Myocyte (in vitro differentiated cells): Measurements from ENCODE around the gene RP2. TPM values are rescaled to one million over a fixed set of nuclear protein-coding genes. Genes with fewer than 3 reads are reported as not detected.

Experiments used
- DNase-seq: peaks from one replicate; pipeline ENCODE4 v3.0.0-alpha.2; 2012; ENCODE audit warnings: low read depth
- total RNA-seq: library from RNA; depleted of rRNA; stranded (reverse); fragments of >200 nt; gene quantifications from 2 replicates; pipeline ENCODE4 v1.2.3, GENCODE V29; 2014

RP2 gene
- total RNA-seq, 1 donor from 2014 or later: 7.2 TPM

GRCh38 chrX:46841346-46841745 lies 4.5 kb downstream of the RP2 start:
- peak; percentile 72 for DNase-seq

DNA sequence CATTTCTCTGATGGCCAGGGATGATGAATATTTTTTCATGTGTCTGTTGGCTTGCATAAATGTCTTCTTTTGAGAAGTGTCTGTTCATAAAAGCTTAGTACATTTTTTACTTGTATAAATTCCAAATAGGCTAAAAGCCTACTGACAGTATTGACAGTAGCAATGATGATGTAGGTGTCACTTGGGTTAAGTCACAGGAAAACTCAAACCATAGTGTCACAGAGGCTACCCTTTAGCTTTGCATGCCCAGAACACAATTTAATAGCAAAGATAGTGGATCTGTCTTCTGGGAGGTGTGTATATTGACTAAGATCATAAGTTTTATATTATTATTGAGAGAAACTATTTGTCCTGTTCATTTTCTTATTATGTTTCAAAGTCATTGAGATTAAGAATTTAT lies 8.1 kb downstream of the RP2 start:
- no peak for DNase-seq

- no peak for DNase-seq
Measured at GRCh38 chrX:46849933-46850332, 13.1 kb downstream of the RP2 start.

GRCh38 chrX:46850771-46851170 lies 13.9 kb downstream of the RP2 start:
- no peak for DNase-seq

- DNase-seq: no peak
Measured at GRCh38 chrX:46856483-46856882, 19.6 kb downstream of the RP2 start.

DNA sequence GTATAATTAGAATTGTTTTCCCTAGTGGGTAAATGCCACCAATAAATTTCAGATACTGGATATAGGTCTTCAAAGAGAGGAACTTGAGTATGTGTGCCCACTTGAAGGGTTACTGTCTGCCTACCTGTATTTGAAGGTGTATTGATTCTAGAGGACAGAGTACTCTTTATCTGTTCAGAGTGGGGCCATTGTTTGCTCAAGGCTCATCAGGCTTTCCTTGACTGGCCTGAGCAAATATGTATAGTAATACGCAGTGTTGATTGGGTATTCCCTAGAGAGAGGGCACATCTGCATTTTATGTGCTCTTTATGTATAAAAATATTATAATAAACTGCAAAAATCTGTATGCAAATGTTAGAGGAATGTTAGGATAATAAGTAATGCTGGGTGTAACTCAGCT lies 23.7 kb downstream of the RP2 start:
- DNase-seq: no peak

DNA sequence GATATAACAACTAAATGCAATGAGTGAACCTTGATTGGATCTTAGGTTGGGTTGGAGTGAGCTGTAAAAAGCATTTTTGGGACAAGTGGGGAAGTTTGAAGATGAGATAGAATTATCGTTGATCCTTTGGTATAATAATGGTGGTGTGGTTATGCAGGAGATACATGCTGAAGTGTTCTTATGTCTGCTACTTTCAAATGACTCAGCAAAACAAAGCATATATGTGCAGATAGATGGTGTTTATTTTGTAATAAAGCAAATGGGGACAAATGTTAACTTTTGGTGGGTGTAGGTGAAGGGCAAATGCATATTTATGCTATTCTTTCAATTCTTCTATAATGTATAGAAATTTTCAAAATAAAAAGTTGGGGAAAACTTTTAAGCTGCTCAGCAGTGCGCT lies 26.2 kb downstream of the RP2 start:
- DNase-seq: no peak

- no peak for DNase-seq
Measured at GRCh38 chrX:46864606-46865005, 27.8 kb downstream of the RP2 start.

GRCh38 chrX:46865281-46865680 lies 28.4 kb downstream of the RP2 start:
- peak; percentile 10 for DNase-seq

- no peak for DNase-seq
Measured at GRCh38 chrX:46866726-46867125, 29.9 kb downstream of the RP2 start.

GRCh38 chrX:46873746-46874145 lies 36.9 kb downstream of the RP2 start:
- no peak for DNase-seq

- DNase-seq: no peak
Measured at GRCh38 chrX:46876901-46877300, 40.1 kb downstream of the RP2 start.

GRCh38 chrX:46882266-46882665 lies 45.4 kb downstream of the RP2 start:
- DNase-seq: no peak

GRCh38 chrX:46884799-46885198 lies 48.0 kb downstream of the RP2 start:
- DNase-seq: no peak

DNA sequence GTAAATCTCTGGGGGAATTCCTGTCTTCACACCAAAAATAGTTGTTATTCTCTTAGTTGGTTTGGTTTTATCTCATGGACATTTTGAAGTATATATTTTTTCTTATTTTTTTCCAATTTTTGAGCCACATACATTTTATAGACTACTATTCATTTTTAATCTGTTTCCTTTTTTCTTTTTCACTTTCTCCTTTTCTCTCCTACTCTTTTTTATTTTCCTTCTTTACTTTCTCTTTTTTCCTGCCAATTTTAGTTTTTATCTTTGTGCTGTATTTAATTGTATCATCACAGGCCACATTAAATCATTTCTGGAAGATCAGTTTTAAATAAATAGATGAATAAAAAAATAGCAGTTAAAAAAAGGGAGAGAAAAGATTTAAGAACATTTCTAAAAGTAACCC lies 61.4 kb downstream of the RP2 start:
- DNase-seq: no peak

DNA sequence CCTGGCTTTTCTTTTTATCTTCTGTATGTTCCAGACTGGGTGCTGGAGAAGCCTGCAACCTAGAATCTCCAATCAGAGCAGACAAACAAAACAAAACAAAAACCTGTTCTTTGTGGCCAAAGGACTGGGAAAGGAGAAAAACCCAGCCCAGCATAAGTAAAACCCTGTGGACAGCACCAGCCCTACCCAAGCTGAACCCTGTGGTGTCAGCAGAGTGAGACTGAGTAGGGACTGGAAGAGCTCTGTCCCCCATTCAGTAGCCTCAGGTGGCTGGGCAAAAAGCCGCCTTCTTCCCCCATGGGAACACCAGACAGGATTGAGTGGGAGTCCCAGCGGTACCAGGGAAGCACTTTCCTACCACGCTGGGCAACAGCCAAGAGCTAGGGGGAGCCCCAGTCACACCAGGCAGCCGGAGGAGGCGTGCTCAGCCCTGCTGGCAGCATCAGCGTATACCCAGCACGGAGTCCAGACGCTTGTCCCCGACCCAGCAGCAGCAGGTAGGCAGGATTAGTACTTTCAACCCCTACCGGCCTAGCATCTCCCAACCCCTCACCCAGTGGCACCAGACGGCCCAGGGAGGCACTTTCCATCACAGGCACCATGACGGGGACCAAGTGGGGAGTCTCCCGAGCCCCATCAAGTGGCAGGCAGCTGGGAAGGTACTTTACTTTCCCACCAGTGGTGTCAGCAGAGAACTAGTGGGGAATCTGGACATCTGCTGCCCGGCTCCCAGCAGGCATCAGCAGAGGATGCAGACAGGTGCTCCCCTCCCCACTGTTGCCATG lies 66.8 kb downstream of the RP2 start:
- peak; percentile 79 for DNase-seq

DNA sequence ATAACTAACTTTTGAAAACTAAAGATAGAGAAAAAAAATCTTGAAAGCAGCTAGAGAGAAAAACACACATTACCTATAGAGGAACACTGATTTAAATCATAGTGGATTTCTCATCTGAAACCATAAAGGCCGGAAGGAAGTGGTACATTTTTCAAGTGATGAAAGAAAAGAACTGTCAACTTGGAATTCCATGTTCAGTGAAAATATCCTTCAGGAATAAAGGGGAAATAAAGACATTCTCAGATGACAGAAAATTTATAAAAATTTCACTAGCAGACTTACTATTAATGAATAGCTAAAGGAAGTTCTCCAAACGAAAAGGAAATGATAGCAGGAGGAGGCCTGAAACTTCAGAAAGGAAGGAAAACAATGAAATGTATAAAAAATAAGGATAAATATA lies 67.8 kb downstream of the RP2 start:
- DNase-seq: no peak

GRCh38 chrX:46910415-46910814 lies 73.6 kb downstream of the RP2 start:
- no peak for DNase-seq

GRCh38 chrX:46912098-46912602 lies 75.3 kb downstream of the RP2 start, which contains the start of gene JADE3:
Gene JADE3 (plus strand): TSS chrX:46912421. CDS start chrX:46984895, 72,474 bp downstream.
- peak; percentile 67 for DNase-seq

GRCh38 chrX:46912603-46913491 lies 76.0 kb downstream of the RP2 start:
- peak; percentile 54 for DNase-seq

GRCh38 chrX:46913667-46914066 lies 76.8 kb downstream of the RP2 start:
- DNase-seq: peak; percentile 6

DNA sequence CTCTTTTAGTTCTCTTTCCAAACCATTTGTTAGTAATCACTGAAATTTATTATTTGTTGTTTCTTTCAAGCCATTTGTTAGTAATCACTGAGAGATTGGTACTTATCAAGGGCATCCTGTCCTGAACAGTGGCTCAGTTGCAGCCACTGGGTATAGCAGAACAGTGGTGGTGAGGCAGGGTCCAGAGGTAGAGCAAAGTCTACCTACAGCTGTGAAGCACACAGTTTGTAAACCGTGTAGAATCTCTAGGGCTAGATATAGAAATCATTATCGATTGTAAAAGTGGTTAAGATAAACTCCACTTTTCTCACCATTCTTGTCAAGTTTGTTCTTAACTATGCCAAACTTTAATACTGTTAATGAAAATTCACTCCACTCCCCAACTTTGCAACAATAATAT lies 79.4 kb downstream of the RP2 start:
- no peak for DNase-seq
